GM10248 (cell line): ENCODE data around the gene MYF5.

Experiments used
- CTCF ChIA-PET: fragments of 300-600 bp; sonication (Branson Sonifier 250); formaldehyde crosslinking; extraction: SDS; loops from one replicate; lab custom pipeline; 2021; ENCODE audit warnings: antibody characterized with exemption; lab: Yijun Ruan, JAX
- POLR2A ChIA-PET: fragments of 350-650 bp; sonication (Branson Sonifier 250); formaldehyde crosslinking; extraction: SDS; loops from one replicate; lab custom pipeline; 2020; ENCODE audit warnings: antibody characterized with exemption; lab: Yijun Ruan, JAX
- DNase-seq: peaks from one replicate; pipeline ENCODE4 v3.0.0; 2012; ENCODE audit errors: extremely low spot score
- TF ChIP-seq, protein P1 (sequence below): IDR thresholded peaks from 2 replicates; pipeline ENCODE4 v1.5.1; 2012; ENCODE audit warnings: mild to moderate bottlenecking, low read depth; ENCODE audit errors: extremely low read depth, missing control alignments, control extremely low read depth

The MYF5 gene

DNA sequence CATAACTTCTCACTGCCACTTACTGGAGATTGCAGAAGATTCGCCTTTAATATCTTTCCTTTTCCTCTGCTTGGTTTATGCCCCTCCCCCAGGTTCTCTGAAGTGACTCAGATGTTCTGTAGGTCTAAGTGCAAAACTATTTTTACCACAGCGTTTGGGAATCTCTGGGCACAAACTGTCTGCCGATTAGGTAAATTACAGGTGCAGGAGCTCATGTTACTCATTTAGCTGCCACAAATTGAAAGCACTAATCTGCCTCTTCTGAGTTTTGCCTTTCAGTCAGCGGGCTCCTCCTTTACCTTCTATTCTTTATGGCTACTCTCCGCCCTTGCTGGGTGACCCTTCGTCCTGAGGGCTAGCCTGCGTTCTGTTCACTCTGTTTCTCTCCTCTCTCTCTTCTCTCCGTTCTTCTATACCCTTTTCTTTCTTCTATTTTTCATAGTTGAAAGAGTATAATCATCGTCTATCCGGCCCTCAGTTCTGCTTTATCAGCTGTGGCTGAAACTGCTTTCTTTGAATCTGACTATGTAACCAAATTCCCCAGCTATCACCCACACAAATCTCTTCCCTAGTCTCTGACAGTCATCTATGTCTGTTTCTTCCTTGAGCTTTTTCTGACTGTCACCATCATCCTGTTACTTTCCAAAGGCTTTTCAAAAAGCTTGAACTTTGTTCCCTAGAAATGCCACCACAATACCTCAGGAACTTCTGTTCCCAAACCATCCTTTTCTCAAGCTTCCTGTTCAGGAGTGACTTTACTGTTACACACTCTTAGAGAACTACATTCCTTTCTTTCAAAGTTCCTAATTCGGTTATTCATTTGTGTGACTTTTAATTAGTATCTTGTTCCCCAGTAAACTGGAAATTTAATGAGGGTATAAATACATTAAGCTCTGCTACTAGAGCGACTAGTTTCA lies 13.6 kb upstream of the MYF5 start:
- DNase-seq, result no peak
- TF ChIP-seq, protein P1, sequence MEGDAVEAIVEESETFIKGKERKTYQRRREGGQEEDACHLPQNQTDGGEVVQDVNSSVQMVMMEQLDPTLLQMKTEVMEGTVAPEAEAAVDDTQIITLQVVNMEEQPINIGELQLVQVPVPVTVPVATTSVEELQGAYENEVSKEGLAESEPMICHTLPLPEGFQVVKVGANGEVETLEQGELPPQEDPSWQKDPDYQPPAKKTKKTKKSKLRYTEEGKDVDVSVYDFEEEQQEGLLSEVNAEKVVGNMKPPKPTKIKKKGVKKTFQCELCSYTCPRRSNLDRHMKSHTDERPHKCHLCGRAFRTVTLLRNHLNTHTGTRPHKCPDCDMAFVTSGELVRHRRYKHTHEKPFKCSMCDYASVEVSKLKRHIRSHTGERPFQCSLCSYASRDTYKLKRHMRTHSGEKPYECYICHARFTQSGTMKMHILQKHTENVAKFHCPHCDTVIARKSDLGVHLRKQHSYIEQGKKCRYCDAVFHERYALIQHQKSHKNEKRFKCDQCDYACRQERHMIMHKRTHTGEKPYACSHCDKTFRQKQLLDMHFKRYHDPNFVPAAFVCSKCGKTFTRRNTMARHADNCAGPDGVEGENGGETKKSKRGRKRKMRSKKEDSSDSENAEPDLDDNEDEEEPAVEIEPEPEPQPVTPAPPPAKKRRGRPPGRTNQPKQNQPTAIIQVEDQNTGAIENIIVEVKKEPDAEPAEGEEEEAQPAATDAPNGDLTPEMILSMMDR, result no peak
- ChIA-PET CTCF (interaction anchor here (1.1 to 2.0 kb wide), 2 partner anchors 9 kb away, joined by 3 to 6 read pairs; no protein-coding TSS in a partner anchor), POLR2A (no interaction called here)

DNA sequence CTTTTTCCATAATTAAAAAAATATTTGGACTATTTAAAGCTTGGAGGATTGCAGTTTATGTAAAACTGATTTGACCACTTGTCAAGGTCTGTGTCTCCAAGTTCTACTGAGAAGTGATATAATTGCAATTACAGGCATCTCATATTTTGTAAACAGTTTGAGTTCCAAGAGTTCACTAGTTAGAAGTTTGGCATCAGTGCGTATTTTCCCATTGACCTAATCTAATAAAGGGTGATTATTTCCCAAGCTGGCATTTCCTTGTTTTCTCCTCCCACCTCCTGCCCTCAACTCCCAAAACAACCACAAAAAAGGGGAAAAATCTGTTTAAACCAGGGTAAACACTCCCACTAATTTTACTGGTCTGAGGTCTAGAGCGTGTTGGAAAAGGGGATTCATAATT lies 12.3 kb upstream of the MYF5 start:
- no peak for DNase-seq
- TF ChIP-seq, protein P1, result no peak
- ChIA-PET CTCF (interaction anchor here (1.1 kb wide), 1 partner anchor 8 kb away, joined by 3 read pairs; no protein-coding TSS in a partner anchor), POLR2A (no interaction called here)

DNA sequence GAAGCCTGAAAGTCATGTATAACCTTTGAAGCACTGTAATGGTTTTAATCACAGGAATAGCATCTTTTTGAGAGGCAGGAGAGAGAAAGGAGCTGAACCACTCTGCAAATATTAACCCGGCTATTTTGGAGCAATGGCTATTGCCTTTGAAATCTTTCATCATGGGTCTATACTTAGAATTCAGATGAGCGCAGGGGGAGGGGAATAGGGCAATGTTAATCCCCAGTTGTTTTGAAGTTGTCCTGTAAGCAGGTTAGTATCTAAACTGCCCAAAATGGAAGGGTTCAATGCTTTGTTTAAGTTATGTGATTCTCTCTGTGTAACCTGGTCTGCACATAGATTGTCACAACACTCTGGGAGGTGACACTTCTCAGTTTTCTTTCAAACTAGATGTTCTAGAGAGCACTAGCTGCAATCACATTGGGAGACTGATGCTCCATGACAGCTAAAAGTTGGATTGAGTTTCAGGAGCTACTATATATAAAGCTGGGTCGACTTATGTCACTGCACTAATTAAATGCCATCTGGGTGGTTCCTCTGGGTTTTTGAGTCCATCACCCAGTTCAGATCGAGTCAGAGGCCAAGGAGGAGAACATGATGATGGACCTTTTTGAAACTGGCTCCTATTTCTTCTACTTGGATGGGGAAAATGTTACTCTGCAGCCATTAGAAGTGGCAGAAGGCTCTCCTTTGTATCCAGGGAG lies 9.4 kb upstream of the MYF5 start, which contains the start of gene MYF6:
MYF6 (plus strand) TSS at position 509 of the 704 bp plus-strand sequence; CDS start at position 595, 86 bp downstream.
- DNase-seq, result no peak
- POLR2A ChIA-PET, result no interaction called here
- TF ChIP-seq, protein P1, result no peak
- CTCF ChIA-PET, result no interaction called here

DNA sequence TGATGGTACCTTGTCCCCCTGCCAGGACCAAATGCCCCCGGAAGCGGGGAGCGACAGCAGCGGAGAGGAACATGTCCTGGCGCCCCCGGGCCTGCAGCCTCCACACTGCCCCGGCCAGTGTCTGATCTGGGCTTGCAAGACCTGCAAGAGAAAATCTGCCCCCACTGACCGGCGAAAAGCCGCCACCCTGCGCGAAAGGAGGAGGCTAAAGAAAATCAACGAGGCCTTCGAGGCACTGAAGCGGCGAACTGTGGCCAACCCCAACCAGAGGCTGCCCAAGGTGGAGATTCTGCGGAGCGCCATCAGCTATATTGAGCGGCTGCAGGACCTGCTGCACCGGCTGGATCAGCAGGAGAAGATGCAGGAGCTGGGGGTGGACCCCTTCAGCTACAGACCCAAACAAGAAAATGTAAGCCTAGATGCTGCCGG lies 8.9 kb upstream of the MYF5 start:
- ChIA-PET CTCF (no interaction called here), POLR2A (no interaction called here)
- no peak for DNase-seq
- TF ChIP-seq, protein P1, result no peak

DNA sequence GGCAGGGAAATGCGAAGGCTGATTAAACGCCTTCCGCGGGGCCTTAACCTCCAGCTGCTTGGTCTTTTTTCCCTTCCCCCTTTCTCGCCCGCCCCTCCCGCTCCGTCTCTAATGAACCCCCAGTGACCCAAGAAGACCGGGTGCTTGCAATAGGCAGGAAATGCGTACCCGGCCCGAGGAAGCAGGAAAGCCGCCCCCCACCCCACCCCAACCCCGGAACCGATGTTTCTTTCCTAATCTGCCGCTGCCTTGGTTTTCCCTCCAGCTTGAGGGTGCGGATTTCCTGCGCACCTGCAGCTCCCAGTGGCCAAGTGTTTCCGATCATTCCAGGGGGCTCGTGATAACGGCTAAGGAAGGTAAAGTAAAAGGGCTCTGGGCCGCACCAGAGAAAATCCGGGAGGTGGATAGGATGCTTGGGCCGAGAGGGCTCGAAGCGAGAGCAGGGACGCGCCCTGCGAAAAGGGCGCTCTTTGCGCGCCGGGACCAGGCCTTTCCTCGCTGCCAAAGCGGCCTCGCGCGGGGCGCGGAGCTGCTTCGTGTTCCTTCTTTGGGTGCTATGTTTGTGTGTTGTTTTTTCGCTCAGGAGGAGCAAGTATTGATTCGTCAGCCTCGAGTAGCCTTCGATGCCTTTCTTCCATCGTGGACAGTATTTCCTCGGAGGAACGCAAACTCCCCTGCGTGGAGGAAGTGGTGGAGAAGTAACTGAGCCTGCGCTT lies 8.3 kb upstream of the MYF5 start:
- CTCF ChIA-PET, result no interaction called here
- POLR2A ChIA-PET, result no interaction called here
- DNase-seq, result no peak
- TF ChIP-seq, protein P1, result no peak

DNA sequence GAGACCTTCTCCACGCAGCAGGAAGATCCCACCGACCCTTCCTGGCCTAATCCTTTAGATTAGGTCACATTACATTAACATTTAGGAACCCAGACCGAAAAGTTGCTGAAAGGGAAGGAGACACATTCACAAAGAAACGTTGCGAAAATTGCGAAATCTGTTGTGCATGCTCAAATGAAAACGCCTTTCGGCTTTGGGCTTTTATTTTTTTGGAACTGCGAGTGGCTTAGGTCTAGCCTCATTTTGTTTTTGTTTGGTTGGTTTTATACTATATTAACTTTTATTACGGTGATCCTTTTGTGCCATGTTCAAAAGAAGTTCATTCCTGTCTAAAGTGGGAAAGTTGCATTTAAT lies 7.8 kb upstream of the MYF5 start:
- TF ChIP-seq, protein P1, result no peak
- POLR2A ChIA-PET, result no interaction called here
- CTCF ChIA-PET, result no interaction called here
- DNase-seq, result no peak
